ENCODE measurements around the gene GRID2.

GRCh38 chr4:93169966-93170365 is 866.2 kb downstream of the GRID2 start:
- TF ChIP-seq CTCF (IDR thresholded peaks at IDR 0.05): no peak
- TF ChIP-seq POLR2A (IDR thresholded peaks at IDR 0.05): no peak
